ENCODE results near the gene DARS2.

The DARS2 gene

DNA sequence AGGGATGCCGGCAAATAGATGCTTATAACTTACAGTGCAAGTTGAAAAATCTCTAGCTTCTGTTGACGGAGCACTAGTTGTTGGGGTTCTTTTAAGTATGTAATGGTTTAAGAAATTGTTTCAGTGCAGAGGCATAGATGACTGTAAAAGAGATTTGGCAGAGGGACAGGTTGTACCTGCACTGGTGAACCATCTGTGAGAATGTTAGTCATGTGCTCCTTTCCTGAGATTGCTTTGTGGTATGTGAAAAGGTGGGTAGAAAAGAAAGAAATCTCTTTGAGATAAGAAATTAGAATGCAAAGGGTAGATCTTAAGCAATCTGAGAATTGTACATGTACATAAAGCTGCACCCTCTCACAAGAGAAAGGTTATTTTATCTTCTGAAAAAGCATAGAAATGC, 63.2 kb downstream of the DARS2 start:
- no peak for DNase-seq (ENCODE audit: low spot score)

DNA sequence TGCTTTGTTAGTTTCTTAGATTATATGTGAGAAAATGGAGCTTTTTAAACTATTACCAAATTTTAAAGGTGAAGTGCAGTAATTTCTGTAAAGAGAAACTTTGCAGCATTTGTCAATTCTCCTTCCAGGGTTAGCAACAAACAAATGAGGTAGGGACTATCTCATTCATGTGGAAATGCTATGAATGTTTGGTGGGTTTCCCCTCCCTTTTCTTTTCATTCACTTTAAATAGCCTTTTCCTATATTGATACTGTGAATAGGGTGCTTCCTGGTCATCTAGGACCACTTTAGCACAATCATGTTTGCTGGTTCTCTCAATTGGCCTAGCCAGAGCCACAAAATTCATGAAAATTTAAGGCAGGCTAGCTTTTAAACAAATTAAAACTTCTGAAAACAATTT, 64.3 kb downstream of the DARS2 start:
- no peak for DNase-seq (ENCODE audit: low spot score)

DNA sequence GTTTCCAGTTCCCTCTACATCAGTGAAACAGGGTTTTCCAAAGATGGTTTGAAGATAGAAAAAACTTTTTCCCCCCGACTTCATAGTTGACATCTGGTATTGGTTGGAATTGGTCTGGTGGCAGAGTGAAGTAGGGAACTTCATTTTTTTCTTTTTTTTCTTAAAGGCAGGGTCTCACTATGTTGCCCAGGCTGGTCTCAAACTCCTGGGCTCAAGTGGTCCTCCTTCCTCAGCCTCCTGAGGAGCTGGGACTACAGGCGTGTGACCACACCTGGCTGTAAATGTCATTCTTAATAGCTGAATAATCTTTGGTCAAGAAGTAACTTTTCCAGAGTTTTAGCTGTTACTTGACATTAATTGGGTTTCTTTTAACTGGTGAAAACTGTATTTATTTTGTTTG, 65.4 kb downstream of the DARS2 start:
- no peak for DNase-seq (ENCODE audit: low spot score)

DNA sequence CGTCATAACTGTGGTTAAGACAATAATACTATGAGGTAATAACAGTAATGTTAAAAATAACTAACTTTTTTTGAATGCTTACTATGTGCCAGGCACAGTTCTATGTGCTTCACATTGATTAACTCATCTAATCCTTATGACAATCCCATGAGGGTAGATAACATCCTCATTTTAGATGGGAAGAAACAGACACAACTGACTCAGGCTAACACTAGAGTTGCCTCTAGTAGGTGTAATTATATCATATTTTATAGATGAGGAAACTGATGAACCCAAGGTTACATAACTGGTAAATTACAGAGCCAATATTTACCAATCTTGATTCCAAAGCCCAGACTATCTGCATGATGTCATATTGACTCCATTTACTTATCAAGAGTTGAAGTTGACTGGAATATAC, 69.1 kb downstream of the DARS2 start:
- DNase-seq (ENCODE audit: low spot score) = no peak

DNA sequence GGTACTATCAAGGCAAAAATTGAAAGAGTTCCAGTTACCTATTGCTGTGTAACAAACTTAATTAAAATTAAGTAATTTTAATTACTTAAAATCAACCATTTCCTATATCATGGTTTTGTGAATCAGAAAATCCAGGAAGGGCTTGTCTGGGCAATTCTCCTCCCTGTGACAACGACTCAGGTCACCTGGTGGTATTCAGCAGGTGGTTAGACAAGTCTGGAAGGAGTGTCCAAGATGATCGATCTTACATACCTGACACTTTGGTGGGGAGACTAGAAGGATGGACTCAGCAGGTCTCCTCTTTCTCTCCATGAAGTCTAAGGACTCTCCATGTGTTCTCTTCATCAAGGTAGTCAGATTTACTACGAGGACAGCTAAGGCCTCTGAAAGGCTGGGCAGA, 69.7 kb downstream of the DARS2 start:
- no peak for DNase-seq (ENCODE audit: low spot score)

DNA sequence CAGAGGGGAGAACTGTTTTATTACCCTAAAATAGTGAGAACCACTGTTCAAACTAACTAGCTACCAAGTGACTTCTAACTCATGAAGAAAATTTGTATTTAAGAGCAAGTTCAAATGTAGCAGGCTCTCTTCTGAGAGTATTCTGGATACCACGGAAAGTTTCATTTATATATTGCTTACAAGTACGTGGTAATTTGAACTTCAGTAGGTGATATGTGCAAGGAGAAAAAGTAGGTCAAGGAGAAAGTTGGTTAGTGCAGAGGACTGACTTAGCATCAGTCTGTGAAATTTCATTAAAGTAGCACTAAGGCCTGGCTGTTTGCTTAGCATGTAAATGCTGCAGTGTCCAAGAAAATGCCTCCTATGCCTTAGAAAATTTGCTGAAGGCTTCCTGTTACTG, 76.0 kb downstream of the DARS2 start:
- no peak for DNase-seq (ENCODE audit: low spot score)

DNA sequence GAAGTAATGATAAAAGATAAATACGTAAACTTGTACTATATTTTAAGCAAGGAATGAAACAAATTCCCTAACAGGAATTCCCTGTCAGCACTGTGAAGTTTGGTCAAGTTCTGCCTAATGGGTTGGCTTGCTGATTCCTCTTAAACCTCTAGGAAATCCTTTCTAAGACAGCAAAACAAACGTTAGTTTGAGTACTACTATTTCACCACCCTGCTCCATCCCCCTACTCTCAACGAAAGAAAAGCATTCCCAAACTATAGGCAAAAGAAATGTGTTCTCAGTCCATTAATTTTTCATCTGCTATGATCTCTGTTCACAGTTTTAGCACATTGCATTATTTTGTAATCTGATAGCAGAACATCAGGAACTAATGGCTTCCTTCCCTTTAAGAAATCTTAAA, 76.5 kb downstream of the DARS2 start:
- no peak for DNase-seq (ENCODE audit: low spot score)

DNA sequence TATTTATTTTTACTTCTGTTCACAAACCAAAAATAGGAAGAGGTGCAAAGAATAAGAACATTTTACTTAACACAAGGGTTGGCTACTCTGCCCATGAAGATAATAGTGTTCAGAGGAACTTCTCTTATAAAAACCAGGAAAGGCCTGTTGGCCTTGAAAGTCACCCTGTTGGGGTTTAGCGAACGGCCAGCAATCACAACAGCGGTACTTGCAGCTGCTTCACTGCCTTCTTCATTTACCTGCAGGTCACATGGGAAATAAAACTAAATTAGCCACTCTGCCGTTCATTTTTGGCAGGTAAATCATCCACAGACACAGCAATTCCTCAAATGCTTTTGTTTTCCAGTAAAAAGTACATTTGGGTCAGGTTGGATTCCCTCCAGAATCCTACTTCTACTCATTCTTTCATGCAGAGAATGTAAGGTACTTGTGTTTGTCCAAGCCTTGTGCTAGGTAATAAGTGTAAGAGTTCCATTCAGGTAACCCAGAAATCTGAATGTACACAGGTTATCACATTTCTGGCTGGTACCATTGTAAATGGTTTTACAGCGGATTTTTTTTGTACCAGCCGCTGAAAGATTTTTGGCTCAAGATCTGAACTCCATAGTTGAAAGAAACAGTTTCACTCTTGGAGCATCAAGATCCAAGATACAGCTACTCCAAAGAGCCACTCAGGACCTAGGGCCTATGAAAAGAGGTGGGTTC, 79.5 kb downstream of the DARS2 start:
- DNase-seq (ENCODE audit: low spot score) = no peak
